ENCODE data around the gene LZTR1. TPM values are rescaled to one million over a fixed set of nuclear protein-coding genes. Genes with fewer than 3 reads are reported as not detected.

The LZTR1 gene
- total and polyA plus RNA-seq, 7 donors = 17.1 to 37.1 (median 27.2) TPM

GRCh38 chr22:20998411-20999336 lies 16.6 kb downstream of the LZTR1 start:
- no peak overlapping the region for H3K4me3 ChIP-seq
- DNase-seq = no peak
- no peak for ATAC-seq
- no peaks in the 10 kb centered on the region for H3K27me3 ChIP-seq (ENCODE audit: insufficient read depth in 3 of 3, low read length in 2 of 3)
- H3K27ac ChIP-seq = no peak overlapping the region
- no peaks in the 10 kb centered on the region for H3K9me3 ChIP-seq
- intact Hi-C loops (cut with DNase I) = loop anchor here in 1 of 2 donors (10.0 kb wide), 1 partner anchor 66 kb away; no protein-coding TSS in a partner anchor
- WGBS, 3 donors = 59 to 66% (median 62%) methylated on average over 7 of the region's 7 CpGs
- peaks cover 22% of the 10 kb centered on the region for H3K4me1 ChIP-seq
- peaks cover 0 to 70% of the 10 kb centered on the region in 2 donors for H3K36me3 ChIP-seq (ENCODE audit: insufficient read depth in 1 of 2, low read depth in 1 of 2)
- TF ChIP-seq, protein P1, sequence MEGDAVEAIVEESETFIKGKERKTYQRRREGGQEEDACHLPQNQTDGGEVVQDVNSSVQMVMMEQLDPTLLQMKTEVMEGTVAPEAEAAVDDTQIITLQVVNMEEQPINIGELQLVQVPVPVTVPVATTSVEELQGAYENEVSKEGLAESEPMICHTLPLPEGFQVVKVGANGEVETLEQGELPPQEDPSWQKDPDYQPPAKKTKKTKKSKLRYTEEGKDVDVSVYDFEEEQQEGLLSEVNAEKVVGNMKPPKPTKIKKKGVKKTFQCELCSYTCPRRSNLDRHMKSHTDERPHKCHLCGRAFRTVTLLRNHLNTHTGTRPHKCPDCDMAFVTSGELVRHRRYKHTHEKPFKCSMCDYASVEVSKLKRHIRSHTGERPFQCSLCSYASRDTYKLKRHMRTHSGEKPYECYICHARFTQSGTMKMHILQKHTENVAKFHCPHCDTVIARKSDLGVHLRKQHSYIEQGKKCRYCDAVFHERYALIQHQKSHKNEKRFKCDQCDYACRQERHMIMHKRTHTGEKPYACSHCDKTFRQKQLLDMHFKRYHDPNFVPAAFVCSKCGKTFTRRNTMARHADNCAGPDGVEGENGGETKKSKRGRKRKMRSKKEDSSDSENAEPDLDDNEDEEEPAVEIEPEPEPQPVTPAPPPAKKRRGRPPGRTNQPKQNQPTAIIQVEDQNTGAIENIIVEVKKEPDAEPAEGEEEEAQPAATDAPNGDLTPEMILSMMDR (IDR thresholded peaks at IDR 0.05) = no peak

GRCh38 chr22:20999350-21000206 lies 17.5 kb downstream of the LZTR1 start:
- no peaks in the 10 kb centered on the region for H3K27me3 ChIP-seq (ENCODE audit: insufficient read depth in 3 of 3, low read length in 2 of 3)
- no peak for ATAC-seq
- peaks cover 0 to 61% of the 10 kb centered on the region in 2 donors for H3K36me3 ChIP-seq (ENCODE audit: insufficient read depth in 1 of 2, low read depth in 1 of 2)
- 81 to 87% (median 82%) methylated on average over 25 to 27 of the region's 27 CpGs for WGBS, 3 donors
- H3K27ac ChIP-seq = no peak overlapping the region
- no peaks in the 10 kb centered on the region for H3K9me3 ChIP-seq
- DNase-seq = no peak
- intact Hi-C loops (cut with DNase I) = loop anchor here in 1 of 2 donors (10.0 kb wide), 1 partner anchor 65 kb away; no protein-coding TSS in a partner anchor
- peaks cover 27% of the 10 kb centered on the region for H3K4me1 ChIP-seq
- TF ChIP-seq, protein P1 (IDR thresholded peaks at IDR 0.05) = no peak
- peak overlapping the region; percentile 73 for H3K4me3 ChIP-seq

DNA sequence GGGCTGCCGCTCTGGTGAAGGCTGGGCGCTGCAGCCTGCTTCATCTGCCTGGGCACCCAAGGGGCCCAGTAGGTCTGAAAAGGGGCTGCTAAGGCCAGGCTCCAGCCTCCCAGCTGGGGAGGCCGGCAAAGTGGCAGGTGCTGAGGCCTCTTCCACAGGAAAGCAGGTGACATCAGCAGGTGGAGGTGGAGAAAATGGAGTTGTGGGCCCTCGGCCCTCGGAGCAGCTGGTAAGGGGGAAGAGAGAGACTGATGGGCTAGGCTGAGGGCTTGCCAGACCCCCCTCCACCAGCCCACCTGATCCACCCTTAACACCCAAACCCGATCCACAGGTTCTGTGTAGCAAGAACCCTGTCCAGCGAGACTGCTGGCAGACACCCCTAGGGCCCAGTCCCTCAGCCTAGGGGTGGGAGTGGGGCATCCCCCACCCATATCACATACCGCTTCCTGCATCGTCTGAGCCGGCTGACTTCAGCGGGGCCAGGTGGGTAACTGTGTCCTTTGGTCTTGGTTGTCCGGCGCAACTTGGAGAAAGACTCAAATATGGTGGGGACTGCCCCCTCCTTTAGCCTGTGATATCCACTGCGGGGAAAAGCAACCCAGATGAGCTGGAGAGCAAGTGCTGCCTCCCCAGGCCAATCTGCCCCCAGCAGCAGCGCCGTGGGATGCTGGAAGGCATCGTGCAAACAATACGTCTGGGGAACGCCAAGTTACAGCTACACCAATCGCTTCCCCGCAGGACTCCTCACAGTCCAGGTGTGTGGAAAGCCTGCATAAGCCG lies 18.3 kb downstream of the LZTR1 start:
- Histone ChIP-seq H3K27me3 (ENCODE audit: insufficient read depth in 3 of 3, low read length in 2 of 3) (no peaks in the 10 kb centered on the region), H3K4me1 (peaks cover 27% of the 10 kb centered on the region), H3K9me3 (no peaks in the 10 kb centered on the region), H3K4me3 (peak overlapping the region; percentile 73), H3K27ac (peak overlapping the region; percentile 92), H3K36me3 (ENCODE audit: insufficient read depth in 1 of 2, low read depth in 1 of 2) (peaks cover 0 to 53% of the 10 kb centered on the region in 2 donors)
- intact Hi-C loops (cut with DNase I) = no loop called here
- TF ChIP-seq, protein P1 (IDR thresholded peaks at IDR 0.05) = no peak
- WGBS, 3 donors = 45 to 55% (median 50%) methylated on average over 22 of the region's 22 CpGs
- no peak for ATAC-seq
- DNase-seq = no peak

GRCh38 chr22:21000987-21001600 lies 19.0 kb downstream of the LZTR1 start:
- ATAC-seq (peak in 2 of 4 donors; percentile 0), DNase-seq (no peak)
- Histone ChIP-seq H3K27ac (peak overlapping the region; percentile 92), H3K4me1 (peaks cover 27% of the 10 kb centered on the region), H3K4me3 (peak overlapping the region; percentile 73), H3K27me3 (ENCODE audit: insufficient read depth in 3 of 3, low read length in 2 of 3) (no peaks in the 10 kb centered on the region), H3K9me3 (no peaks in the 10 kb centered on the region), H3K36me3 (ENCODE audit: insufficient read depth in 1 of 2, low read depth in 1 of 2) (peaks cover 0 to 46% of the 10 kb centered on the region in 2 donors)
- TF ChIP-seq, protein P1 (IDR thresholded peaks at IDR 0.05) = no peak
- whole genome bisulfite sequencing, 3 donors = 1% methylated on average over 26 of the region's 26 CpGs
- intact Hi-C loops (cut with DNase I) = no loop called here
